Stomach (tissue), 4 donors: ENCODE data around the gene TEX13D.

Experiments
- POLR2A ChIP-seq, 4 donors: fragments of 450-650 bp; IDR thresholded peaks; one replicate each; pipeline ENCODE4 v1.6.1; 2016; ENCODE audit warnings: antibody characterized with exemption in 4 of 4, control low read depth in 2 of 4, mild to moderate bottlenecking in 1 of 4, moderate library complexity in 1 of 4
- POLR2AphosphoS5 ChIP-seq, 3 donors: sonication (generic); formaldehyde crosslinking; IDR thresholded peaks; one replicate each; pipeline ENCODE4 v1.6.1; 2016; ENCODE audit warnings: antibody characterized with exemption in 3 of 3
- TF ChIP-seq, protein P1 (sequence below), 7 experiments: fragments of 450-650 bp in 4 of 7; fragments of 200-600 bp in 3 of 7; sonication (generic) in 3 of 7; IDR thresholded peaks; one replicate each; pipeline ENCODE4 v1.5.1; 2016 to 2019; ENCODE audit warnings: antibody characterized with exemption in 7 of 7, control low read depth in 2 of 7, mild to moderate bottlenecking in 1 of 7

- TF ChIP-seq, protein P1, sequence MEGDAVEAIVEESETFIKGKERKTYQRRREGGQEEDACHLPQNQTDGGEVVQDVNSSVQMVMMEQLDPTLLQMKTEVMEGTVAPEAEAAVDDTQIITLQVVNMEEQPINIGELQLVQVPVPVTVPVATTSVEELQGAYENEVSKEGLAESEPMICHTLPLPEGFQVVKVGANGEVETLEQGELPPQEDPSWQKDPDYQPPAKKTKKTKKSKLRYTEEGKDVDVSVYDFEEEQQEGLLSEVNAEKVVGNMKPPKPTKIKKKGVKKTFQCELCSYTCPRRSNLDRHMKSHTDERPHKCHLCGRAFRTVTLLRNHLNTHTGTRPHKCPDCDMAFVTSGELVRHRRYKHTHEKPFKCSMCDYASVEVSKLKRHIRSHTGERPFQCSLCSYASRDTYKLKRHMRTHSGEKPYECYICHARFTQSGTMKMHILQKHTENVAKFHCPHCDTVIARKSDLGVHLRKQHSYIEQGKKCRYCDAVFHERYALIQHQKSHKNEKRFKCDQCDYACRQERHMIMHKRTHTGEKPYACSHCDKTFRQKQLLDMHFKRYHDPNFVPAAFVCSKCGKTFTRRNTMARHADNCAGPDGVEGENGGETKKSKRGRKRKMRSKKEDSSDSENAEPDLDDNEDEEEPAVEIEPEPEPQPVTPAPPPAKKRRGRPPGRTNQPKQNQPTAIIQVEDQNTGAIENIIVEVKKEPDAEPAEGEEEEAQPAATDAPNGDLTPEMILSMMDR (IDR thresholded peaks at IDR 0.05) = no peak
- TF ChIP-seq POLR2A (IDR thresholded peaks at IDR 0.05) = no peak
- no peak for TF ChIP-seq POLR2AphosphoS5 (IDR thresholded peaks at IDR 0.05)
Measured at GRCh38 chrX:124337916-124338315, 5.5 kb downstream of the TEX13D start.
